Measurements from ENCODE around the gene NRG3.

NRG3 gene

GRCh38 chr10:81884856-81885255 lies 9.9 kb downstream of the NRG3 start:
- no peak for DNase-seq (ENCODE audit: low read depth)

- no peak for DNase-seq (ENCODE audit: low read depth)
Observed at GRCh38 chr10:81885491-81885890, 10.5 kb downstream of the NRG3 start.

- no peak for DNase-seq (ENCODE audit: low read depth)
Observed at GRCh38 chr10:81886939-81887338, 11.9 kb downstream of the NRG3 start.

GRCh38 chr10:81889181-81889769 lies 14.3 kb downstream of the NRG3 start:
- DNase-seq (ENCODE audit: low read depth): no peak

GRCh38 chr10:81894616-81895015 lies 19.6 kb downstream of the NRG3 start:
- no peak for DNase-seq (ENCODE audit: low read depth)

GRCh38 chr10:81898518-81898917 lies 23.5 kb downstream of the NRG3 start:
- no peak for DNase-seq (ENCODE audit: low read depth)

- DNase-seq (ENCODE audit: low read depth): no peak
Observed at GRCh38 chr10:81900989-81901388, 26.0 kb downstream of the NRG3 start.

- DNase-seq (ENCODE audit: low read depth): no peak
Observed at GRCh38 chr10:81903472-81903871, 28.5 kb downstream of the NRG3 start.

GRCh38 chr10:81905161-81905560 lies 30.2 kb downstream of the NRG3 start:
- DNase-seq (ENCODE audit: low read depth): no peak

- DNase-seq (ENCODE audit: low read depth): no peak
Observed at GRCh38 chr10:81909453-81909852, 34.5 kb downstream of the NRG3 start.

- DNase-seq (ENCODE audit: low read depth): no peak
Observed at GRCh38 chr10:81911328-81911727, 36.3 kb downstream of the NRG3 start.

GRCh38 chr10:81914736-81915503 lies 39.9 kb downstream of the NRG3 start:
- no peak for DNase-seq (ENCODE audit: low read depth)

- DNase-seq (ENCODE audit: low read depth): no peak
Observed at GRCh38 chr10:81915504-81915897, 40.5 kb downstream of the NRG3 start.

- no peak for DNase-seq (ENCODE audit: low read depth)
Observed at GRCh38 chr10:81917666-81918065, 42.7 kb downstream of the NRG3 start.

GRCh38 chr10:81918766-81919165 lies 43.8 kb downstream of the NRG3 start:
- DNase-seq (ENCODE audit: low read depth): no peak

GRCh38 chr10:81920213-81920829 lies 45.3 kb downstream of the NRG3 start:
- DNase-seq (ENCODE audit: low read depth): no peak

- DNase-seq (ENCODE audit: low read depth): no peak
Observed at GRCh38 chr10:81928119-81928518, 53.1 kb downstream of the NRG3 start.

GRCh38 chr10:81943583-81943982 lies 68.6 kb downstream of the NRG3 start:
- no peak for DNase-seq (ENCODE audit: low read depth)

GRCh38 chr10:81944609-81945008 lies 69.6 kb downstream of the NRG3 start:
- DNase-seq (ENCODE audit: low read depth): no peak

- no peak for DNase-seq (ENCODE audit: low read depth)
Observed at GRCh38 chr10:81949283-81949682, 74.3 kb downstream of the NRG3 start.

GRCh38 chr10:81950358-81950757 lies 75.4 kb downstream of the NRG3 start:
- DNase-seq (ENCODE audit: low read depth): no peak

GRCh38 chr10:81953420-81953819 lies 78.4 kb downstream of the NRG3 start:
- no peak for DNase-seq (ENCODE audit: low read depth)

- DNase-seq (ENCODE audit: low read depth): no peak
Observed at GRCh38 chr10:81957976-81958375, 83.0 kb downstream of the NRG3 start.

GRCh38 chr10:81959016-81959415 lies 84.0 kb downstream of the NRG3 start:
- DNase-seq (ENCODE audit: low read depth): no peak
